Measurements from ENCODE around the gene ATPAF2.
A peak's percentile ranks its signal among the peaks of the same experiment; 100 is the strongest.

Gene ATPAF2

DNA sequence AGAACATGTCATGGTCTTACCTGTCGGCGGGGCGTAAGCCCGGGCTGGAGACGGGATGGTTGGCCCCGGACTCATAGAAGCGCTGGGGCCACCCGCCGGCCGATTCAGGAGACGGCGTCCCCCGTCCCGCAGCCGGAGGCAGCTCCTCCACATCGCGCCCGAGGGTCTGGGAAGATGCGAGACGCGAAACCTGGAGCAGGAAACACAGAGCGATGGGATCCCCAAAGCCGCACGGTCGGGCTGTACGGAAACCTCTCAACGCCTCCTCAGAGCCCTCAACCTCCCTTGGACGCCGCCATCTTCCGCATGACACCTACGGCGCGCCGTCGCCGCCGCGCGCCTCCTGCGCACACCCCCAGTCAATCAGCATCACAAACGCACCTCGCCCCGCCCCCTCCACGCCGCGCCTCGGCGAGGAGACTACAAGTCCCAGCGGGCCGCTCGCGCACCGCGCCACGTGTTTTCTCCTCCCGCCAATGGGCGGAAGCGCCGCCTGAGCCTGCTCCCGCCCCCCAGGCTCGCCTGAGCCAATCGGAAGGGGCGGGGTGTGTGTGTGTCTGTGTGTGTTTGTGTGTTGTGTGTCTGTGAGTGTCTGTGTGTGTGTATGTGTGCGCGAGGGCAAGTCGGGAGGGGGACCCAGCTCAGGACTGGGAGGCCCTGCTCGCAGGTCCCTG, at the start of gene ATPAF2, which contains the start of gene GID4:
ATPAF2 (minus strand) TSS at position 308 of the 674 bp plus-strand sequence; CDS start at position 153, 155 bp downstream.
GID4 (plus strand) TSS at position 548 of the 674 bp plus-strand sequence; CDS start at position 605, 57 bp downstream.
- DNase-seq (ENCODE audit: low spot score), result peak; percentile 99

DNA sequence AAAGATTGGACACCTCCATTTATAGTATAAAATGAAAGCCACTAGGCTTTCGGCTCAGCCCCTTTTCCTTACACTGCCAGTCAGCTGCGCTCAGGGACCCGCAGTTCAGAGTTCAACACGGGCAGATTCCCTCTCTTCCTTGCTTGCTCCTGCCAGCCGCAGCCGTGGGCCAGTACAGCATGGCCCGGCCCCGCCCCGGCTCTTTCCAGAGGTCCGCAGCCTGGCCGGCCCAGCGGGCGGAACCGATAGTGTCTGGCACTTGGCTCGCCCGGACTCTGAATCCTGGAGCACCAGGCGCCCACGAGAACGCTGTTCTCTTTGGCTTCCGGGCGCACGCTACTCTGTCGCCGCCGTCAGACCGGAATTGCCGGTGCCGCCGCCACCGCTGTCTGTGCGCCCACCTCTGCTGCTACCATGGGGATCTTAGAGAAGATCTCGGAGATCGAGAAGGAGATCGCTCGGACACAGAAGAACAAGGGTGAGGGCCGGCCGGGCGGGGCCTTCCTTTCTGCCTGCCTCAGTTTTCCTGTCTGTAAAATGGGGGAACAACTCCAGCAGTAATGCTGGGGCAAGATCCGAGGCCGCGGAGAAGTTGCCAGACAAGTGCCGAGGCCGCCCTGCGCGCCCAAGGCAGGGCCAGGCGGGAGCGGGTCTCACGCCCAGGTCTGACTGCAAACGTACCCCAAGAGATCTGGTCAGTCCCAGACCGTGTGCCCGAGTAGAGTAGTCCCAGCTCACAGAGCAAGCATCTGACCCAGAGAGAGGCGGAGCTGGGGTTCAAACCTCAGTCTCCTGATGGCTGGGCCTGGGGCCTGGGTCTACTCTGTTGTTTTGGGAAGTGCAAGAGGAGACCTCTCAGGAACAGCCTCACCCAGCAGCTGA, 48.9 kb upstream of the ATPAF2 start, which contains the start of gene DRG2:
DRG2 (plus strand) TSS at position 339 of the 882 bp plus-strand sequence; CDS start at position 415, 76 bp downstream.
- DNase-seq (ENCODE audit: low spot score), result peak; percentile 89

DNA sequence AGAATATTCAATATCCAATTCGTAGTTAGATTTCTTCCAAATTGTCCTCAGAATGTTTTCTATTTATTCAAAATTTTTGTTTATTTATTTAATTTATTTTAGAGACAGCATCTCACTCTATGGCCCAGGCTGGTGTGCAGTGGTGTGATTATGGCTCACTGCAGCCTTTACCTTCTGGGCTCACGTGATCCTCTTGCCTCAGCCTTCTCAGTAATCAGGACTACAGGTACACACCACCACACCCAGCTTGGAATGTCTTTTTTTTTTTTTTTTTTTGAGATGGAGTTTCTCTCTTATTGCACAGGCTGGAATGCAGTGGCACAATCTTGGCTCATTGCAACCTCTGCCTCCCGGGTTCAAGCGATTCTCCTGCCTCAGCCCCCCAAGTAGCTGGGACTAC, 45.3 kb upstream of the ATPAF2 start:
- no peak for DNase-seq (ENCODE audit: low spot score)

DNA sequence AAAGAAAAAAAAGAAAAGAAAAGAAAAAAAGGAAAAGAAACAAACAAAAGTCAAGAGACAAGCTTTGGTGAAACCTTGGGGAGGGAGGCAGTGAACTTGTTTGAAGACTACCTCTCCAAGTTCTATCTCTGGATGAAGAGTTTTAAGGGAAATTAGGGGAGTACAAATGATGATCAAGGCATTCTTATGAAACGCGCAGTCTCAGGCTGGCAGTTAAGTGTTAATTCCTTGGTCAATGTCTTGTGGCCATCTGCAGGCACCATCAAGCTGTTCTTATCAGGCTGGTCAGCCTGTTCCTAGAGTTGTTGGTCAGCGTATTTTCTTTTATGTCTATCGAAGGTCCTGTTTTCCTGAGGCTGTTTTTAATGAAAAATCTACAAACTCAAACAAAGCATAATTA, 40.6 kb upstream of the ATPAF2 start:
- no peak for DNase-seq (ENCODE audit: low spot score)

DNA sequence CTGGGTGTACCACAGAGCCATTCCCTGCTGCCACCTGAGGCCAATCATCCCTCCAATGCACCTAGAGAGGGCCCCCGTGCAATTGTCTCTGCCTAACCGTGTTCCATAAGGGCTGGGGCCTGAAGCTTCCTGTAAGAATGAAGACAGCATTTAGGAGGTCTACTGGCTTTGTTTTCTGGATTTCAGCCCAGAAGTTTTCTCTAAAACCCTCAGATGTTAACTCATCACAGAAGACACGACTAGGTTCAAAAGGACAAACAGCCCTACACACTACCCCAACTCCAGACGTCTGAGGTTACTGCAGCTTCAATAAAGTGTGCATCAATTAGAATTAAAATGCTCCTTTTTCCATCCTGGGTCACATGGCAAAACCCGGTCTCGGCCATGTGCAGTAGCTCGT, 38.0 kb upstream of the ATPAF2 start:
- DNase-seq (ENCODE audit: low spot score), result no peak

DNA sequence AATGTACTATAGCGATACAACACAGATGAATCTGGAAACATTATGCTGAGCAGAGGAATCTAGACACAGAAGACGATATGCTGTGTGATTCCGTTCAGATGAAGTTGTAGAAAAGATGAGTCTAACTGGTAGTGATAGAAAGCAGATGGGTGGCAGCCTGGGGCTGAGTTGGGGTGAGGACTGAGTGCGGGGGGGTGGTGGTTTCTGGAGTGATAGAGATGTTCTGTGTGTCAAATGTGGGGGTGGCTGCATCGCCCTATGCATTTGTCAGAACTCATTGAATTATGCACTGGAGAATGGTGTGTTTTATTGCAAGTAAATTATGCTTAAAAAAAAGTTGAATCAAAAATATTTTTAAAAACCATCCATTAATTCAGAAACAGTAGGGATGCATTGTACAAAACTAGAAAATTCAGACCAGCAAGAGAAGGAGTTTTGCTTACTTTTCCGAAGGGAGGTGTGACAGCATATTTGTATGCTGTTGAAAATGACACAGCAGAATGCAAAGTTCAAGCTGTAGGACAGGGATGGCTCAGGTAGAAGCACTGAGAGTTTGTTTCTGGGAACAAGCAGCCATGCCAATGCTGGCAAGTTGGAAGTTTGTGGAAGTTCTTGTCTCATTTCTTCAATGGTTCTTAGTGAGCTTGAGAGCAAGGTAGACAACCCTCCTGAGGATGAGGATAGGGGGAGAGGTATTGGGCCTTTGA, 35.8 kb upstream of the ATPAF2 start:
- DNase-seq (ENCODE audit: low spot score), result no peak

DNA sequence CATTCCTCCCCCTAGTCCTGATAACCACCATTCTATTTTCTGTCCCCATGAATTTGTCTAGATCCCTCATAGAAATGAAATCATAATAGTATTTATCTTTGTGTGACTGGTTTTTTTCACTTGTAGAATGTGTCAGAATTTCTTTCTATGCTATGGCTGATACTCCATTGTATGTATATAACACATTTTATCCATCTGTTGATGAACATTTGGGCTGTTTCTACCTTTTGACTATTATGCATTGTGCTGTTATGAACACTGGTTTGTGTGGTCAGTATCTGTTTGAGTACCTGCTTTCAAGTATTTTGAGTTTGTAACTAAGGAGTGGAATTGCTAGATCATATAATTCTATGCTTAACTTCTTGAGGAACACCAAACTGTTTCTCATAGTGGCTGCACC, 32.8 kb upstream of the ATPAF2 start:
- no peak for DNase-seq (ENCODE audit: low spot score)

DNA sequence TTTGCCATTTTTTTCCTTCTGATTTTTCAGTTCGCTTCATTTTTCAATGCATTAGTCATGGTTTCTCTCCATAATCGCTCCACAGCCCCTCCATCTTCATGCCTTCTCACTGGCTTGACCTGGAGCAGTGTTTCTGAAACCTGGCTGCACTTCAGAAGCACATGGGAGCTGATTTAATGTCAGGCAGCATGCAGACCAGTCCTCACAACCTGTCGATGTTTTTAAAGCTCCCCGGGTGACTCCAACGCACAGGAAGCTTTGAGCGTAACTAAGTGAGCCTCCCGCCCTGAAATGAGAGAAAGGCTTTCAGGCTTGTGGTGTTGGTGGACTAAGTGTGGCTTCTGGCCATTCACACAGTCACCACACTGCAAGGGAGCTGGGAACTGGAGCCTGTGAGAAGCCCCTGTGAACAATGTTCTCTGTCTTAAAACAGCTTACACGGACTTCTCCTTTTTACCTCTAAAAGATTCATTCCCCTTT, 31.9 kb upstream of the ATPAF2 start:
- DNase-seq (ENCODE audit: low spot score), result no peak

DNA sequence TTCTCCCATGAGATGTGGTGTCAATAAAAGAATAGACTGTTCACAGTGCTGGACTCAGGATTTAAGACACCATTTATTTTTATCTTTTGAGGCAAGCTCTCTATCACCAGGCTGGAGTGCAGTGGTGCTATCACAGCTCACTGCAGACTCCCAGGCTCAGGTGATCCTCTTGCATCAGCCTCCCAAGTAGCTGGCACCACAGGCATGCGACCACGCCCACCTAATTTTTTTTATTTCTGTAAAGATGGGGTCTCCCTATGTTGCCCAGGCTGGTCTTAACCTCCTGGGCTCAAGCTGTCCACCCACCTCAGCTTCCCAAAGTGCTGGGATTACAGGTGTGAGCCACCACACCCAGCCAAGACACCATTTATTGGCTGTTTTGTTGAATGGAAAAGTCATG, 30.1 kb upstream of the ATPAF2 start:
- DNase-seq (ENCODE audit: low spot score), result no peak

DNA sequence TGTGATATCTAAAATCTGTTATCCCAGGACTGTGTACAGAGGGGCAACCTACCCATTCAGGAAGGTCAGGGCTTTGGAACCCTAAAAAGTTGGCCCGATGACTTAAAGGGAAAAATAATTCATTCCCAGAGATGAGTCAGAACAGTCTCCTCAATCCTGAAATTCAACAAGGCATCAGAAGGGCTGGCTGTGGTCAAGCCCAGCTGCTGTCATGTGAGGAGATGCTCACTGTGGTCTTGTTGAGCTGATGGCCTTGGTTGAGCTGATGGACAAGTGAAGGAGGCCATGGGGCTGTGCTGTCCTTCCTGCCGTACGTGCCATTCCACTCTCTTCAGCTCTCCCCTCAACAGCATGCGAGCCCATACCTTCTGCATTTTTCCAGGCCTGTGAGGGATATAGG, 27.9 kb upstream of the ATPAF2 start:
- no peak for DNase-seq (ENCODE audit: low spot score)

DNA sequence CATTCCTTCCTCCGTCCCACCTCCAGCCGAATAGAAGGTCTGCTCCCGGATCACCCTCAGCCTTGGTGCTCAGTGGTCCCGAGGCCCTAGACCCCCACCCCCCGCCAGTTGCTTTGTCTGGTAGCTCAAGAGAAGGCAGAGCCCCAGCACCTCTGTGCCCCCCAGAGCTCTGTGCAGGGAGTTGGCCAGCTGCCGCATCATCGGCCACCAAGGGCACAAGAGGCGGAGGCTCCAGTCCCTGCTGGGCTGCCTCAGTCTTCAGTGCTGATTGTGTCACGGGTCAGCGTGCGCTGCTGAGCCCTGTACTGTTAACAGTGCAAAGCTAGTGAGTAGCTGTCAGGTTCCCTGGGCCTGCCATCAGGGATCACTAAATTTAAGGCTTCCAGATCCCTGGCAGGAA, 26.6 kb upstream of the ATPAF2 start:
- no peak for DNase-seq (ENCODE audit: low spot score)

DNA sequence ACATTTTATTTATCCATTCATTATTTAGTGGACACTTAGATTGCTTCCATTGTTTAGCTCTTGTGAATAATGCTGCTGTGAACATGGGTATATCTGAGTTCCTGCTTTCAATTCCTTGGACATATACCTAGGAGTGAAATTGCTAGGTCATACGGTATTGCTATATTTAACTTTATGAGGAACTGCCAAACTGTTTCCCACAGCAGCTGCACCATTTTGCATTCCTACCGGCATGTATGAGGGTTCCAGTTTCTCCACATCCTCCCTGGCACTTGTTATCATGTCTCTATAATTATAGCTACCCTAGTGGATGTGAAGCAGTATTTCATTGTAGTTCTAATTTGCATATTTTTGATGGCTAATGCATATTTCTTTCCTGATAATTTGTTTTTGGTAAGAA, 25.1 kb upstream of the ATPAF2 start:
- DNase-seq (ENCODE audit: low spot score), result no peak

DNA sequence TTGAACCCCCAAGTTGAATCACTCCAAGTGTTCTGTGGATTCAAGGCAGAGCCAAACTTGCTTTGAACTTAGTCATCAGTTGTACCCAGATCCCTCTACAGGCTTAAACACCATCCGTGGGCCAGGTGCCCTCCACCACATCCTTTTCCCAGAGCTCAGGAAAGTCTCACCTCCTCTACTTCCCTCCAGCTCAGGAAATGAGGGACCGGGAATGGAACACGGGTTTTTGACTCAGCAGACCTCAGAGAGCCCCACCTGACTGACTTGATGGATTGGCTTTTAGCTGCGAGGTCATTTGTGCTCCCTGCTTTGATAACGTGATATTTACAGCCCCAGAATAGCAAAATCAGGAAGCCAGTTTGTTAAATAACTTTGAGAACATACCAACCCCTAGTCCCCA, 20.3 kb upstream of the ATPAF2 start:
- DNase-seq (ENCODE audit: low spot score), result no peak

DNA sequence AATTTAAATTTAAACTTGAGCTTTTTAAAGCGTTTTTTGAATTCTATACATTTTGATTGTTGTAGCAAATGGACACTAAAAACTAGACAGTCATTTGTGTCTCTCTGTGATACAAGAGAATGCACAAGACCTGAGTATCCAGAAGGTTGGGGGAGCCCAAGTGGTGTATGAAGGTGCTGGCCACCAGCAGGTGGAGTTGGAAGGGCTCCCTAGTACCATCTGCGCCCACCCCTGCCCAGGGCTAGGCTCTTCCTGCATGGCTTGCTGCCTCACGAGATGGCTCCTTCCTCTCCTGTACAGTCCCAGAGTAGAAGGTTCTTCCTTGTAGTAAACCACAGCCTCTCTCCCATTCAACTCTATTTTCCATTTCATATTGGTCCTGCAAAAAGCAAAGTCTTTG, 17.2 kb upstream of the ATPAF2 start:
- no peak for DNase-seq (ENCODE audit: low spot score)

DNA sequence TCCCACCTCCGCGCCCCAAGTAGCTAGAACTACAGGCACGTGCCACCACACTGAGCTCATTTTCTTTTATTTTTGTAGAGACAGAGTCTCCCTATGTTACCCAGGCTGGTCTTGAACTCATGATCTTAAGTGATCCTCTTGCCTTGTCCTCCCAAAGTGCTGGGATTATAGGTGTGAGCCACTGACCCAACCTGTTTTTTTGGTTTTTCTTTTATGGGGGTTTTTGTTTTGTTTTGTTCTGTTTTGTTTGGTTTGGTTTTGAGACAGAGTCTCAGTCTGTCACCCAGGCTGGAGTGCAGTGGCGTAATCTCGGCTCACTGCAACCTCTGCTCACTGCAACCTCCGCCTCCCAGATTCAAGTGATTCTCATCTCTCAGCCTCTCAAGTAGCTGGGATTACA, 16.6 kb upstream of the ATPAF2 start:
- DNase-seq (ENCODE audit: low spot score), result no peak

DNA sequence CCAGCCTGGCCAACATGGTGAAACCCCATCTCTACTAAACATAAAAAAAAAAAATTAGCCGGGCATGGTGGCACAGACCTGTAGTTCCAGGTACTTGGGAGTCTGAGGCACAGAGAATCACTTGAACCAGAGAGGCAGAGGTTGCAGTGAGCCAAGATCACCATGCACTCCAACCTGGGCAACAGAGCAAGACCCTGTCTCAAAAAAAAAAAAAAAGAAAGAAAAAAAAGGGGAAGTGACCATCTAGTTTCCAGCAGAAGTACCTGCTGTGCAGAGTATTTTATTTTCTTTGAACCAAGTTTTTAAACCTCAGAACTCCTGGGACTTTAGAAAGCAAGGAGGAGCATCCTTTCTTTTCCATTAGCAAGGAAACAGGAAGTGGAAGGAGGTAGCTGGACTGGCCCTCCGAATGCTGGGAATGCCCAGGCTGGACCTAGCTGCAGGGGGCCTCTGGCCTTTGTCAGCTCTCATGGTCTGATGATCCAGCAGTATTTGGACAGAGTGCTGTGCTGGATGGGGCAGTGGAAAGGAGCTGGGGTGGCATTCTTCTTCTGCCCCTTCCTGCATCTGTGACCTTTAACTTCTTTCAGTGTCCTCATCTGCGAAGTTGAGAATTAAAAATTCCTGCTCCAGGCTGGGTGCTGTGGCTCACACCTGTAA, 6.9 kb upstream of the ATPAF2 start:
- no peak for DNase-seq (ENCODE audit: low spot score)

DNA sequence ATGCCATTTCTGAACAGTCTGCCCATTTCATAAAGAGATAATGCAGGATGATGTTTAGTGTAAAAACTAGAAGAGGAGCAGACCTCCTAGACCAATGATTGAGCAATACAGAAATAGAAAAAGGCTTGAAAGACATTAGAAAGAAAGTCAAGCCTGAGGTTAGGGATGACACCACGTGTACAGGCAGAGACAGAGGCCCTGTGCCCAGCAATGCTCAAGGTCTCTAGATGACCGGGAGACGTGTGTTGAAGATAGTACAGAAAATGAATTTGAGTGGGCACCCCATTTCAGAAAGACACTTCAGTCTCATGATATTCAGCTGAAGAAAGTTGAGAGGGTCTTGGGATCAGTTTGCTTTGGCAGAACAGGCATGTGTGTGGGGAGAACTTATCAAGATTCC, 5.6 kb upstream of the ATPAF2 start:
- no peak for DNase-seq (ENCODE audit: low spot score)

DNA sequence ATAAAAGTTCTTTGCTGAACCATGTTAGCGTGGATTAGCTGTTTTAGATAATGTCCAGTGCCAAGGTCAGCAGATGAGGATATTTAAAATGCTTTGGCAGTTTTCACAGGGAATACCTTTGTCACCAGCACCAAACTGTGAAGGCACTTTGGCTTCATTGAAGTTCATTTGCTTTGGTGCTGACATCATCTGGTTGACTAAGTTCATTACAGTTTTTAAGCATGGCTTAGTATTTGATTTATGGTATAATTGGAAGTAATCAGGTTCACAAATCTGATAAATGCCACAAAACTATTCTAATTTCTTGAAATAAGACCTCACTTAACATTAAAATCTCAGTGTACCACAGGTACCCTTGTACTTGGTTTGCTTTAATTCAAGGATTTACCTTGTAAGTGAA, 4.5 kb upstream of the ATPAF2 start:
- peak; percentile 54 for DNase-seq (ENCODE audit: low spot score)

DNA sequence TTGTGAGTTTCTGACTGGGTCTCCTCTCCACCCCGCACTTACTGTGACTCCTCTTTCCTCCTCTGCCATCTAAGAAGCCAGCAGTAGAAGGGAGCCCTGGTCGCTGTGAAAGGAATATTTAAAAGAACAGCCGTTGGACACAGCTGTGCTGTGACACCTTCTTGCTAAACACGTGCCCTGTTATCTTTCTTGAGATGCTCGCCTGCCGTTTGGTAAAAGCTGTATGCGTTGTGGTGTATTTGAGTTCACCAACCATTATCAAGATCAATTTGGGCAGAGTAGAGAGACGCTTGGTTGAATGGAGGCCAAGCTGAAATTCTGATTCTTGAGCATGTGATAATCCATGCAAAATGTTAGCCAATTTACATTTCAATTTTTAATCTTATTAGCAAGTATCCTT, 4.0 kb upstream of the ATPAF2 start:
- DNase-seq (ENCODE audit: low spot score), result no peak

DNA sequence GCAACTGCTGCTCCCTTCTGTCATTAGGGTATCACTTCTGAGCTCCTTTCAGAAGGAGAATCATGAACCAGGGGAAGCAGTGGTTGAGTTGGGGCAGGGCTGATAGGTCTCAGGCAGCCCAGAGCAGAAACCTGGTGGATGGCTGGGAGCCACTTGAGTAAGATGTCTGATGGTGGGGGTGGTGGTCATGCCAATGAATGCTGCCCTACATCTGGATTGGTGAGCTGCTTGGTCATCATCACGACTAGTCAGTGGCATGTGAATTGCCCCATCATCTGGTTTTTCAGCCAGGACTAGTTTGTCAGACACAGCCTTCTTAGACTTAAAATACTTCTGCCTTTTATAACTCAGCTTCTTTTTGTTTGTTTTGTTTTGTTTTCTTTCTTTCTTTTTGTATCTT, 2.8 kb upstream of the ATPAF2 start:
- DNase-seq (ENCODE audit: low spot score), result peak; percentile 71

DNA sequence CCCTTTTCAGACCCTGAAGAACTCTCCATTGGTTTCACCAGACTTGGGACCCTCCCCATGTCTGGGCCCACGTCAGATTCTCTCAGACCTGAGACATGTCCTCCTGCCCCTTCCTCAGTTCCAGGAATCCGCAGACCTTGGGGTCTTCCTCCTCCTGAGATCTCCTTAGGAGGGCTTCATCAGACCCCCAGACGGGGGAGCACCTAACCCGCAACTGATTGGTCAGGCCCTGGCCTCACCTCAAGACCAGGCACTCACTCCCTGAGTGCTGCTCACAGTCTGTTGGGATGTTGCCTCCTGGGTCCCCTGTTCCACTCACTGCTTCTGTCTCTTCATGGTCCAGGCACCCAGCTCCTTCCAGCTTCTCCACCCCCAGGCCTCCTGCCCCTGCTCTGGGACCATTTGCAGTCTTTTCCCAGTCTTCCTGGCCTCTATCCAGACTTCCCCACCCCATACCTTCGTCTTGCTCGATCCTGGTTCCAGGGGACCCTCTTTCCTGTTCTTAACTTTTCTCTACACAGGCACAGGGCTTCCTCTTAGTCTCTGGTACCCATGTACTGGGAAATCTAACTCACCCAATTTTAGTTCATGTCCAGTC, 1.4 kb upstream of the ATPAF2 start:
- DNase-seq (ENCODE audit: low spot score), result peak; percentile 20
